D721Med (cell line): Measurements from ENCODE around the gene TRAPPC3L.

Source experiments
- DNase-seq: peaks from one replicate; pipeline ENCODE4 v3.0.0; 2011; ENCODE audit warnings: low spot score; ENCODE audit not compliant: insufficient read length
- FAIRE-seq: peaks from 2 replicates; lab custom pipeline; 2011; peaks lifted over from hg19 to GRCh38; lab: Jason Lieb, UNC
- TF ChIP-seq, protein P1 (sequence below): IDR thresholded peaks from 2 replicates; pipeline ENCODE4 v1.5.1; 2012; ENCODE audit warnings: mild to moderate bottlenecking, control low read depth; ENCODE audit not compliant: insufficient read depth; ENCODE audit errors: missing control alignments

The TRAPPC3L gene

DNA sequence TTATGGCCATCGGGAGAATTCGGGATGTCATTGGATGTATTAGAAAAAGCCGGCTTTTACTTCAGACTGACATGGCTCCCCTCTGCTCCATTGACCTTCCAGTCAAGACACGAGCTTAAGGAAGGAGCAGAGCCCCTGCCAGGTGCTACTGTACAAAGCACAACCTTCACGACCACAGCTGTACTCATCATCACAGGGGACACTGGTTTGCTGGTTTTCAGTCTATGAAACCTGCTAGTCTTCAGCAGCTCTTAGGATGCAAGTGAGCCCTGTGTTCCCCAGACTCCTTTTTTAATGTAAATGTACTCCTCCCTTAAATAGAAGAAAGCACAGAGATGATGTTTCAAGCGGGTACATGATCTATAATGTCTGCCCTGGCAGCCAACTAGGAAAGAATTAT is 1.9 kb upstream of the TRAPPC3L start:
- TF ChIP-seq, protein P1, sequence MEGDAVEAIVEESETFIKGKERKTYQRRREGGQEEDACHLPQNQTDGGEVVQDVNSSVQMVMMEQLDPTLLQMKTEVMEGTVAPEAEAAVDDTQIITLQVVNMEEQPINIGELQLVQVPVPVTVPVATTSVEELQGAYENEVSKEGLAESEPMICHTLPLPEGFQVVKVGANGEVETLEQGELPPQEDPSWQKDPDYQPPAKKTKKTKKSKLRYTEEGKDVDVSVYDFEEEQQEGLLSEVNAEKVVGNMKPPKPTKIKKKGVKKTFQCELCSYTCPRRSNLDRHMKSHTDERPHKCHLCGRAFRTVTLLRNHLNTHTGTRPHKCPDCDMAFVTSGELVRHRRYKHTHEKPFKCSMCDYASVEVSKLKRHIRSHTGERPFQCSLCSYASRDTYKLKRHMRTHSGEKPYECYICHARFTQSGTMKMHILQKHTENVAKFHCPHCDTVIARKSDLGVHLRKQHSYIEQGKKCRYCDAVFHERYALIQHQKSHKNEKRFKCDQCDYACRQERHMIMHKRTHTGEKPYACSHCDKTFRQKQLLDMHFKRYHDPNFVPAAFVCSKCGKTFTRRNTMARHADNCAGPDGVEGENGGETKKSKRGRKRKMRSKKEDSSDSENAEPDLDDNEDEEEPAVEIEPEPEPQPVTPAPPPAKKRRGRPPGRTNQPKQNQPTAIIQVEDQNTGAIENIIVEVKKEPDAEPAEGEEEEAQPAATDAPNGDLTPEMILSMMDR = no peak

DNA sequence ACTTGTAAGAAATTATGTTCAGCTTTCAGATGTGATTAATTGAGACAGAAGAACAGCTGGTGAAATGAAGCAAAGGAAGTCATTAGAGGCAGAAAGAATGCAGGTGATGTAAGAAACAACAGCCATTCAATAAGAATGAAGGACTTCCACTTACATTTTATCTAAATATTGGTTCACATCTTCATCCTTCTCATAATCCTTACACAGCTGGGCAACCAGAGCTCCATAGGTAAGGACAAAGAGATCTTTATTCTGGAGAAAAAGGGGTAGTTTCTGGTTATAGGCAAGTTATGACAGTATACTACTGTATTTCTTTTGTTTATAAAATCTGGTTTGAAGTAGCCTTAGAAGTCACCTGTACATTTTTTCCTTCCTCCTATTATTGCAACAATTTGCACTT is 2.3 kb downstream of the TRAPPC3L start:
- no peak for FAIRE-seq
- TF ChIP-seq, protein P1 = no peak

More for the DNA sequence above, 1.9 kb upstream of the TRAPPC3L start:
- FAIRE-seq (no peak), DNase-seq (no peak)

DNA sequence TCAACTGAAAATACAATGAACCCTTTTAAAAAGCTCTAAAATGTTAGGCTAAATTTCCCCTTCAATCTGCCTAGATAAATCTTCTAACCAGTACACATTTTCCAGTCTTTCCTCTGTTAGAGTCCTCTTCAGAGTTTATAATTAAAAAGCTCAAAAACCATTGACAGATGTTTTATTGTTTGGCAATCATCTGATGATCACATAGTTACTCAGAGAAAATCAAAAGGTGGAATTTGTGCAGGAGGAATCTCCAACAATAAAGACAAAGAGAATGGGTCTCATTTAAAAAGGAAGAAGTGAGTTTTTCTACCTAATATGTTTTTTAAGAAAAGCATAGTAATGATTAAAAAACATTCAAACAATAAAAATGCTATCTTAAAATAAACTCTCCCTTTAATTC is 3.1 kb downstream of the TRAPPC3L start:
- TF ChIP-seq, protein P1 = no peak
- FAIRE-seq (no peak), DNase-seq (no peak)

More for the DNA sequence above, 2.3 kb downstream of the TRAPPC3L start:
- no peak for DNase-seq

DNA sequence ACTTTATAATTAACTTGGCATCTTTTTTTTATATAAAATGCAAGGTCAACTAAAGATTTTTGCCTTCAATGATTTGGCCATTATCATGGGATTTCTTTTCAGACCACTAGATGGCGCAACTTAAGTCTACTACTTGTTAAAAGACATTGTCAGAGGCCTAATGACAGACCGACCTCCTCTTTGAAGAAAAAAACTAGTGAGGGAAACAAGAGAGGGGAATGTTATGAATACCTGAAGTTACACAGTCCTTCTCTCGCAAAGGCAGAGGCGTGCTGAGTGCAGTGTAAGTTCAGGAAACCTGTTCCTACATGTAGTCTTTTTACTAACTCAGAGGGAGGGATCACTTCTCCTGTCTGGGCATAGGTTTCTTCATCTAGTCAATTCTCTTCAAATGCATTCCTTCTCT is 9.3 kb downstream of the TRAPPC3L start:
- TF ChIP-seq, protein P1 = peak; percentile 78
- FAIRE-seq = no peak
- DNase-seq = no peak

DNA sequence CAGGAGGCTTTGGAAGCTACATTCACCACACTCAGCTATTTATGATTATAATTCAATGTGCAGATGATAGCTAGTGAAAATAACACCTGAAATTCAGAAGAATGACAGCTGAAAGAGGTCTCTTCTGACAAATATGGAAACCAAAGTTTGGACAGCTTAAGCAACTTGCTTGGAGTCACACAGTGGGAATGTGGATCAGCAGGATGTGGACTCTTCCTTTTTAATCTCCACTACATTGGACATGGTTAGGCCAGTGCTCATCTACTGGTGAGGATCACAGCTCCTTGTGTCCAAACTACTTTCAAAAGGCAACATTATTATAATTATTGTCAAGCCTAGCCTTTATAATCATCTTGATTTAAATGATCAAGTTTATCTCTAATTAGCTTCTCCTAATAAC is 10.4 kb downstream of the TRAPPC3L start:
- no peak for DNase-seq
- TF ChIP-seq, protein P1 = no peak
- FAIRE-seq = no peak

DNA sequence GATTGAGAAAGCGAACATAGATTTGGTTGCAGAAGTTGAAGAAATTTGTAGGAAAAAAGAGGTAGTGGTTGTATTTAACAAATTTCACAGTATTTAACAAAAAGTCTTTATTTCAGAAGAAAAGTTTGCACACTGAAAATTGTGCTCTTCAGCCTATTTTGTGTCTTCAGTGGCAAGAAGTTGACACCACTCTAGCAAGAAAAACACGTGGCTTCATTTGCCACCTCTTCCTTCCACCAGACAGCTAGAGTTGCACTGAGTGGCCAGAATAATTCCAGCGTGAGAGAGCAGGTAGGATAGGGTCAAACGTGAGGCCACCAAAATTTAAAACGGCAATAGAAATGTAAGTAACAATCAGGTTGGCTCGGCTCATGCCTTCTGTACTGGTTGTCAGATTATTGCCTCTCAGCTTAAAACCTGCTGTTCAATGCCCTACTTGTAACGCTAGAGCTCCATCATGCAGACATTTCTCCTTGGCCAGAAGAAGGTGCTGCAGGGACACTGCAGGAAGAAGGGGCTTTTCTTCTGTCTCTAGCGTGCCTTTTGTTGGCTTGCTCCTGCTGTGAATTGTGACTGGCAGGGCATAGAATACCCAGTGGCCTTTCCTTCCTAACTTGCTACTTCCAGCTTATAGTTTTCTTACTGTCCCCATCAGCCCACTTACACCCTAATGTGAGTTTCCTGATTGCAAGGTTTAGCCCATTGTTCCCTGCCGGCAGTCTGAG is 12.1 kb downstream of the TRAPPC3L start:
- TF ChIP-seq, protein P1 = no peak
- no peak for FAIRE-seq
- DNase-seq = no peak
